CD4-positive, alpha-beta T cell (primary cell): Measurements from ENCODE around the gene AGPAT3. TPM values are rescaled to one million over a fixed set of nuclear protein-coding genes. Genes with fewer than 3 reads are reported as not detected.

Experiments
- ATAC-seq: fragments of 200-7000 bp; cut with Tn5 transposase; one replicate; pipeline ENCODE4 v1.10.0; 2022; ENCODE audit warnings: mild to moderate bottlenecking; ENCODE audit not compliant: poor library complexity
- CTCF ChIA-PET: fragments of 350-600 bp; sonication (Branson Sonifier 250); formaldehyde crosslinking; loops from one replicate; lab custom pipeline; 2021; ENCODE audit warnings: antibody characterized with exemption, inconsistent platforms; lab: Charles Lee
- POLR2A ChIA-PET: fragments of 350-600 bp; sonication (Branson Sonifier 250); formaldehyde crosslinking; loops from one replicate; lab custom pipeline; 2021; ENCODE audit warnings: antibody characterized with exemption, inconsistent platforms; lab: Charles Lee
- DNase-seq, 14 experiments: peaks; one replicate each; pipeline ENCODE4 v3.0.0-alpha.2; 2013 to 2020; ENCODE audit warnings: mixed read lengths in 2 of 14
- H3K27ac ChIP-seq, 2 donors: one replicate each; pipeline versions ENCODE4 v1.5.1 to v1.7.0; 2013; ENCODE audit warnings: low read length in 2 of 2, low read depth in 1 of 2, mild to moderate bottlenecking in 1 of 2
- H3K27me3 ChIP-seq, 2 experiments: 1 replicate in 1 of 2; 2 replicates in 1 of 2; pipeline versions ENCODE4 v1.6.1 to v1.7.0; 2013; ENCODE audit warnings: low read length in 2 of 2, control low read depth in 1 of 2, mild to moderate bottlenecking in 1 of 2, moderate library complexity in 1 of 2; ENCODE audit not compliant: insufficient read depth in 2 of 2, control insufficient read depth in 1 of 2
- H3K36me3 ChIP-seq: one replicate; pipeline ENCODE4 v1.6.1; 2013; ENCODE audit warnings: low read length, control low read depth; ENCODE audit not compliant: insufficient read depth
- H3K4me1 ChIP-seq: one replicate; pipeline ENCODE4 v1.6.1; 2013; ENCODE audit warnings: low read length, control low read depth; ENCODE audit not compliant: insufficient read depth
- H3K4me3 ChIP-seq: one replicate; pipeline ENCODE4 v1.5.1; 2013; ENCODE audit warnings: mild to moderate bottlenecking, low read length, moderate library complexity
- H3K9me3 ChIP-seq, 2 experiments: 1 replicate in 1 of 2; 2 replicates in 1 of 2; pipeline versions ENCODE4 v1.6.1 to v1.7.0; 2013; ENCODE audit warnings: low read length in 2 of 2, mild to moderate bottlenecking in 2 of 2, control low read depth in 1 of 2, moderate library complexity in 1 of 2; ENCODE audit not compliant: control insufficient read depth in 1 of 2, insufficient read depth in 1 of 2
- H3K27ac Mint-ChIP-seq: one replicate; pipeline ENCODE4 v1.8.0; 2020; ENCODE audit warnings: mixed read lengths
- H3K27me3 Mint-ChIP-seq: one replicate; pipeline ENCODE4 v1.8.0; 2021; ENCODE audit warnings: mixed read lengths
- H3K36me3 Mint-ChIP-seq: one replicate; pipeline ENCODE4 v1.8.0; 2021; ENCODE audit warnings: low read depth, mixed read lengths
- H3K4me1 Mint-ChIP-seq: one replicate; pipeline ENCODE4 v1.8.0; 2021; ENCODE audit warnings: low read depth, mixed read lengths
- H3K4me3 Mint-ChIP-seq: one replicate; pipeline ENCODE4 v1.8.0; 2020; ENCODE audit warnings: mild to moderate bottlenecking, mixed read lengths
- H3K9me3 Mint-ChIP-seq: one replicate; pipeline ENCODE4 v1.8.0; 2020; ENCODE audit warnings: mixed read lengths
- CTCF ChIP-seq: fragments of 200-600 bp; IDR thresholded peaks from one replicate; pipeline ENCODE4 v1.8.0; 2022; ENCODE audit warnings: antibody characterized with exemption, mild to moderate bottlenecking
- intact Hi-C, 2 experiments: fragments of 100-400 bp; cut with DNase I in 1 of 2; cut with micrococcal nuclease in 1 of 2; formaldehyde crosslinking; loops; one replicate each; pipeline versions ENCODE4 v1.15.1 to v1.9.0; 2023 to 2025; cut with DNase I, micrococcal nuclease
- total RNA-seq, 174 experiments: library from RNA in 2 of 174; stranded (reverse) in 2 of 174; gene quantifications; one replicate each; pipeline ENCODE4 v1.2.3 and lab custom pipeline; 2021 to 2026

AGPAT3 gene
- total RNA-seq, 2 experiments from 2014 or later: 40.8 to 43.4 TPM

GRCh38 chr21:43921571-43921978, 56.6 kb downstream of the AGPAT3 start:
- Mint-ChIP-seq H3K9me3 (no peaks in the 10 kb centered on the region), H3K4me1 (peaks cover 55% of the 10 kb centered on the region), H3K36me3 (peaks cover 20% of the 10 kb centered on the region), H3K4me3 (peak overlapping the region; percentile 71), H3K27me3 (no peaks in the 10 kb centered on the region), H3K27ac (peak overlapping the region; percentile 87)
- CTCF ChIA-PET: interaction anchor here (0.8 to 1.5 kb wide), 3 partner anchors 10 to 111 kb away, joined by 3 to 5 read pairs (median 4); no protein-coding TSS in a partner anchor
- POLR2A ChIA-PET: interaction anchor here (0.8 to 2.2 kb wide), 8 partner anchors 15 to 91 kb away, joined by 3 to 8 read pairs (median 4); partner anchors contain the start of genes AGPAT3 and TRAPPC10
- Histone ChIP-seq H3K27ac (peak overlapping the region in 1 of 2 donors; percentile 1), H3K36me3 (peaks cover 19% of the 10 kb centered on the region), H3K9me3 (no peaks in the 10 kb centered on the region), H3K4me3 (peak overlapping the region; percentile 8), H3K27me3 (no peaks in the 10 kb centered on the region), H3K4me1 (peaks cover 53% of the 10 kb centered on the region)
- peak; percentile 19 to 74 (median 44) for DNase-seq
- no peak for TF ChIP-seq CTCF
- intact Hi-C loops: loop anchor here in 1 of 2 experiments (1.0 kb wide), 1 partner anchor 55 kb away; no protein-coding TSS in a partner anchor
- ATAC-seq: peak; percentile 34

DNA sequence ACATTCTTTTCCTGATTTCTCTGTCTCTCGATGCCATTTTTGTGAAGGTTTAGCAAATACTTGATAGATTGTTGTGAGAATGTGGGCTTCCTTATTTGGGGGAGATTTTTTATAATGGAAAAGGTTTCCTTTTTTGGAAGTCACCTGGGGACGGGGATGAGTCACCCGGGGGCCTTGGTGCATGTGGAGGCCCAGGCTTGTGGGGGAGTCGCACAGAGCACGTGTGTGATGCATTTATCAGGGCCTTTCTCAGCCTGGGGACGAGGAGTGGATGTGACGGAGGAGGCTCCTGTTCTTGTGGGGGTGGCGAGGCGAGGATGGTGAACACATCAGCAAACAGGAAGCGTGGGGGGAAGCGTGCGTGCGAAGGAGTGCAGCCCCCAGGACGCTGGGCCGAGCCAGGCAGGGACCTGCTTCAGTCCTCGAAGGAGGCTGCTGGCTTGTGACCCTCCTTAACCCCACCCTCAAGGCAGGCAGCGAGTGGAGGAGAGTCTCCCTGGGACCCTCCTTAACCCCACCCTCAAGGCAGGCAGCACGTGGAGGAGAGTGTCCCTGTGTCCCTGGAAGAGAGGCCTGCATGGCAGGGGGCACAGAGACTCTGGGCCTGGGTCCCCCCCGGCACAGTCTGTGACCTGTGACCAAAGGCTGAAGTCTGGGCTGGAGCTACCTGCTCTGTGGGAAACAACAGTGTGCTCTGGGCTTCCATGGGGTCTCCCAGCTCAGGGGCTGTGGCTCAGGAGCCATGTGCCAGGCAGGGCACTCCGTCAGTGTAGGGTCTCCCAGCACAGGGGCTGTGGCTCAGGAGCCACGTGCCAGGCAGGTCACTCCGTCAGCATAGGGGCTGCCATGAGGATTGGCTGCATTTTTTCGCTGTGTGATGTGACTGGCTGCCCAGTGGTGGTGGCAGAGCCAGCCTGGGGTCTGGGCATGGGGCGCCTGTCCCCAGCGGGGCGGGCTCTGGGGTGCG, 57.2 kb downstream of the AGPAT3 start:
- ChIA-PET POLR2A (interaction anchor here (0.8 to 2.2 kb wide), 8 partner anchors 14 to 90 kb away, joined by 3 to 8 read pairs (median 4); partner anchors contain the start of genes AGPAT3 and TRAPPC10), CTCF (interaction anchor here (0.8 to 1.5 kb wide), 2 partner anchors 9 to 112 kb away, joined by 3 to 5 read pairs; no protein-coding TSS in a partner anchor)
- Histone ChIP-seq H3K9me3 (no peaks in the 10 kb centered on the region), H3K4me3 (peak overlapping the region; percentile 8), H3K4me1 (peaks cover 51% of the 10 kb centered on the region), H3K27me3 (no peaks in the 10 kb centered on the region), H3K27ac (peak overlapping the region in 1 of 2 donors; percentile 1), H3K36me3 (peaks cover 19% of the 10 kb centered on the region)
- intact Hi-C loops: loop anchor here in 1 of 2 experiments (1.0 kb wide), 1 partner anchor 56 kb away; no protein-coding TSS in a partner anchor
- TF ChIP-seq CTCF: no peak
- peak; percentile 24 to 76 (median 60) for DNase-seq
- H3K36me3 Mint-ChIP-seq: peaks cover 17% of the 10 kb centered on the region
- H3K27ac Mint-ChIP-seq: peak overlapping the region; percentile 87
- peaks cover 48% of the 10 kb centered on the region for H3K4me1 Mint-ChIP-seq
- no peaks in the 10 kb centered on the region for H3K27me3 Mint-ChIP-seq
- peak; percentile 71 for ATAC-seq
- H3K9me3 Mint-ChIP-seq: no peaks in the 10 kb centered on the region
- peak overlapping the region; percentile 71 for H3K4me3 Mint-ChIP-seq

DNA sequence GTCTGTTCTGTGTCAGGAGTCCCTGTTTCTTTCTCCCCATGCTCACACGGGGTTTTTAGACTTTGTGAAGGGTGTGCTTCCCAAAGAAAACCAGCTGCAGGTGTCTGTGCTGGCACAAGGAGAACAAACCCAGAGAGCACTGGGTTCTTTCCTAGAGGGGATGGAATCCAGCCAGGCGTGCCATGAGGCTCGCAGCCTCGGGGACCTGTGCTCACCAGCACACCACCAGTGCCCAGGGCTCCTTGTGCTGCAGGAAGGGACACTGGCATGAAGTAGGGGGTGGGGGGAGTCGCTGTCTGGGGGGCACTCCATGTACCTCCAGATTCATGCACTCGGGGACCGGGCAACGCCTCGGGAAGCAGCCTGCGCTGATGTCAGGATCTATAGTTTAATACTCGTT, 57.9 kb downstream of the AGPAT3 start:
- ChIA-PET POLR2A (interaction anchor here (2.2 kb wide), 1 partner anchor 16 kb away, joined by 7 read pairs; no protein-coding TSS in a partner anchor), CTCF (no interaction called here)
- Mint-ChIP-seq H3K4me3 (no peak overlapping the region), H3K27me3 (no peaks in the 10 kb centered on the region), H3K9me3 (no peaks in the 10 kb centered on the region), H3K4me1 (peaks cover 44% of the 10 kb centered on the region), H3K36me3 (peaks cover 17% of the 10 kb centered on the region), H3K27ac (peak overlapping the region; percentile 87)
- H3K27ac ChIP-seq: no peak overlapping the region
- no peak overlapping the region for H3K4me3 ChIP-seq
- intact Hi-C loops: no loop called here
- H3K9me3 ChIP-seq: no peaks in the 10 kb centered on the region
- peaks cover 24% of the 10 kb centered on the region for H3K36me3 ChIP-seq
- no peaks in the 10 kb centered on the region for H3K27me3 ChIP-seq
- ATAC-seq: no peak
- no peak for DNase-seq
- H3K4me1 ChIP-seq: peaks cover 44% of the 10 kb centered on the region
- no peak for TF ChIP-seq CTCF
